PC-3 (cell line): ENCODE results near the gene POLE4. TPM values are rescaled to one million over a fixed set of nuclear protein-coding genes. Genes with fewer than 3 reads are reported as not detected.

Source experiments
- ATAC-seq: fragments of 200-7000 bp; cut with Tn5 transposase; 2 replicates; pipeline ENCODE4 v1.9.1; 2020; ENCODE audit warnings: mild to moderate bottlenecking, moderate library complexity
- BruUV-seq: library from RNA; stranded (reverse); fragments of 400-500 nt; replicated peaks from 2 replicates; lab custom pipeline; 2021; lab: Mats Ljungman, UMichigan
- CTCF ChIA-PET: fragments of 300-600 bp; sonication (Branson Sonifier 250); formaldehyde crosslinking; loops from one replicate; lab custom pipeline; 2022; ENCODE audit warnings: antibody characterized with exemption; lab: Charles Lee
- POLR2A ChIA-PET: fragments of 300-600 bp; sonication (Branson Sonifier 250); formaldehyde crosslinking; loops from one replicate; lab custom pipeline; 2022; ENCODE audit warnings: antibody characterized with exemption; ENCODE audit not compliant: unreplicated experiment; lab: Charles Lee
- DNase-seq: peaks from one replicate; pipeline ENCODE4 v3.0.0-alpha.2; 2015
- H2AFZ ChIP-seq: fragments of 300-600 bp; sonication (generic); 2 replicates; pipeline ENCODE4 v1.6.0; 2016; ENCODE audit warnings: antibody characterized with exemption, low read length
- H3F3A ChIP-seq: fragments of 300-600 bp; sonication (generic); one replicate; pipeline ENCODE4 v1.6.0; 2017; ENCODE audit warnings: antibody characterized with exemption, low read length, control low read depth, mild to moderate bottlenecking; ENCODE audit not compliant: unreplicated experiment
- H3K27ac ChIP-seq: fragments of 300-600 bp; sonication (generic); 2 replicates; pipeline ENCODE4 v1.5.1; 2016; ENCODE audit warnings: mild to moderate bottlenecking, low read length
- H3K27me3 ChIP-seq: fragments of 300-600 bp; sonication (generic); 2 replicates; pipeline ENCODE4 v1.6.1; 2016; ENCODE audit warnings: low read length, mixed read lengths
- H3K36me3 ChIP-seq: fragments of 300-600 bp; sonication (generic); 2 replicates; pipeline ENCODE4 v1.6.1; 2016; ENCODE audit warnings: low read depth, mixed run types, low read length, mixed read lengths
- H3K4me1 ChIP-seq: fragments of 300-600 bp; sonication (generic); 2 replicates; pipeline ENCODE4 v1.5.1; 2016; ENCODE audit warnings: low read length; ENCODE audit not compliant: insufficient read depth
- H3K4me2 ChIP-seq: fragments of 300-600 bp; sonication (generic); 2 replicates; pipeline ENCODE4 v1.6.0; 2016; ENCODE audit warnings: low read length
- H3K4me3 ChIP-seq: fragments of 300-600 bp; sonication (generic); 2 replicates; pipeline ENCODE4 v1.5.1; 2016; ENCODE audit warnings: mild to moderate bottlenecking, low read length, mixed read lengths
- H3K79me2 ChIP-seq: fragments of 300-600 bp; sonication (generic); 2 replicates; pipeline ENCODE4 v1.6.1; 2017; ENCODE audit warnings: low read length, mixed read lengths
- H3K9ac ChIP-seq: fragments of 300-600 bp; sonication (generic); 2 replicates; pipeline ENCODE4 v1.6.0; 2016; ENCODE audit warnings: mild to moderate bottlenecking, low read length
- H3K9me2 ChIP-seq: fragments of 300-600 bp; sonication (generic); replicated peaks from 2 replicates; pipeline ENCODE4 v1.6.1; 2016; ENCODE audit warnings: mixed run types, low read length, mixed read lengths
- H3K9me3 ChIP-seq: fragments of 300-600 bp; sonication (generic); 2 replicates; pipeline ENCODE4 v1.6.1; 2016; ENCODE audit warnings: low read length, mixed read lengths
- H4K20me1 ChIP-seq: fragments of 300-600 bp; sonication (generic); 2 replicates; pipeline ENCODE4 v1.6.1; 2016; ENCODE audit warnings: low read length, mixed read lengths
- EZH2 ChIP-seq: fragments of 300-600 bp; sonication (generic); IDR thresholded peaks from one replicate; pipeline ENCODE4 v1.6.1; 2017; ENCODE audit warnings: antibody characterized with exemption, mild to moderate bottlenecking, low read length; ENCODE audit not compliant: unreplicated experiment
- EZH2phosphoT487 ChIP-seq: fragments of 300-600 bp; sonication (generic); IDR thresholded peaks from 2 replicates; pipeline ENCODE4 v1.6.1; 2018; ENCODE audit warnings: mild to moderate bottlenecking, antibody characterized with exemption, low read length, borderline replicate concordance
- intact Hi-C: fragments of 100-400 bp; cut with micrococcal nuclease; formaldehyde crosslinking; loops from 2 replicates; pipeline ENCODE4 v1.9.0; 2023
- total RNA-seq: library from RNA; depleted of rRNA; stranded (reverse); fragments of >200 nt; gene quantifications from 2 replicates; pipeline ENCODE4 v1.2.3, GENCODE V29; 2014
- TF ChIP-seq, protein P1 (sequence below): fragments of 300-600 bp; sonication (generic); conservative IDR thresholded peaks from 2 replicates; pipeline ENCODE4 v1.5.1; 2017; ENCODE audit warnings: antibody characterized with exemption, low read depth, mild to moderate bottlenecking, low read length

The POLE4 gene
- total RNA-seq, 1 experiment from 2014 or later: 121 TPM

DNA sequence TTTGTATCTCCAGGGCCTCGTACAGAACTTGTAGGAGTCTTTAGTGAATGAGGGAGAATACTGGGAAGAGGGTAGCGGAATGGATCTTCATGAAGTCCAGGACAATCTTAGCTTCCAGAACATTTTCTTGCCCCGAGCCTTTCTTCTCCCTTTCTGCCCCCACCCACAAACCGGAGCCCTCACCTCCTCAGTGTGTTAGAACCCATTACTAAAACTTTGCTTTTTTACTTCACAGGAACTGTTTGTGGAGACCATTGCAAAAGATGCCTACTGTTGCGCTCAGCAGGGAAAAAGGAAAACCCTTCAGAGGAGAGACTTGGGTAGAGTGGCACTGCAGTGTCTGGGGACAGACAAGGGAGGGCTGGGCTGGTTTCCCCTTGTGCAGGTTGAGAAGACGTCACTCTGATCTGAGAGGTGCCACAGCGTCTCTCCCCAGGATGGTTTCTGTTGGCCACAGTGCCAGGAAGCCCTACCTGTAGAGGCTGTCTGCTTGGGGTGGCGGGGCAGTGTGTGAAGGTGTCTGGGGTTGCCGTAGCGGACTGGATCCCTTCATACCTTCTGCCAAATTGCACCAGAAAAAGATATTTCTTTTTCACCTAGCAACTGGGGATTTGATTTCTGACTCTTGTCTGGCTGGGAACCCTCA is 786 bp downstream of the POLE4 start:
- H3K36me3 ChIP-seq: peaks cover 7% of the 10 kb centered on the region
- no peak overlapping the region for H3K9ac ChIP-seq
- ATAC-seq (no peak), DNase-seq (no peak)
- no peak overlapping the region for H3K27ac ChIP-seq
- no peaks in the 10 kb centered on the region for H3K9me3 ChIP-seq
- H3F3A ChIP-seq: no peaks in the 10 kb centered on the region
- H3K27me3 ChIP-seq: no peaks in the 10 kb centered on the region
- TSS peak; percentile 46 for BruUV-seq
- ChIA-PET CTCF (no interaction called here), POLR2A (no interaction called here)
- intact Hi-C loops: no loop called here
- peaks cover 7% of the 10 kb centered on the region; the same call in 1 of the 2 replicates for H3K79me2 ChIP-seq
- H3K4me2 ChIP-seq: peak overlapping the region; percentile 89
- H3K4me1 ChIP-seq: peaks cover 10% of the 10 kb centered on the region
- H3K9me2 ChIP-seq: no peaks in the 10 kb centered on the region
- TF ChIP-seq EZH2phosphoT487: no peak
- TF ChIP-seq, protein P1, sequence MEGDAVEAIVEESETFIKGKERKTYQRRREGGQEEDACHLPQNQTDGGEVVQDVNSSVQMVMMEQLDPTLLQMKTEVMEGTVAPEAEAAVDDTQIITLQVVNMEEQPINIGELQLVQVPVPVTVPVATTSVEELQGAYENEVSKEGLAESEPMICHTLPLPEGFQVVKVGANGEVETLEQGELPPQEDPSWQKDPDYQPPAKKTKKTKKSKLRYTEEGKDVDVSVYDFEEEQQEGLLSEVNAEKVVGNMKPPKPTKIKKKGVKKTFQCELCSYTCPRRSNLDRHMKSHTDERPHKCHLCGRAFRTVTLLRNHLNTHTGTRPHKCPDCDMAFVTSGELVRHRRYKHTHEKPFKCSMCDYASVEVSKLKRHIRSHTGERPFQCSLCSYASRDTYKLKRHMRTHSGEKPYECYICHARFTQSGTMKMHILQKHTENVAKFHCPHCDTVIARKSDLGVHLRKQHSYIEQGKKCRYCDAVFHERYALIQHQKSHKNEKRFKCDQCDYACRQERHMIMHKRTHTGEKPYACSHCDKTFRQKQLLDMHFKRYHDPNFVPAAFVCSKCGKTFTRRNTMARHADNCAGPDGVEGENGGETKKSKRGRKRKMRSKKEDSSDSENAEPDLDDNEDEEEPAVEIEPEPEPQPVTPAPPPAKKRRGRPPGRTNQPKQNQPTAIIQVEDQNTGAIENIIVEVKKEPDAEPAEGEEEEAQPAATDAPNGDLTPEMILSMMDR: no peak
- TF ChIP-seq EZH2: no peak
- H2AFZ ChIP-seq: peak overlapping the region; percentile 97
- no peaks in the 10 kb centered on the region for H4K20me1 ChIP-seq
- peak overlapping the region; percentile 83 for H3K4me3 ChIP-seq

DNA sequence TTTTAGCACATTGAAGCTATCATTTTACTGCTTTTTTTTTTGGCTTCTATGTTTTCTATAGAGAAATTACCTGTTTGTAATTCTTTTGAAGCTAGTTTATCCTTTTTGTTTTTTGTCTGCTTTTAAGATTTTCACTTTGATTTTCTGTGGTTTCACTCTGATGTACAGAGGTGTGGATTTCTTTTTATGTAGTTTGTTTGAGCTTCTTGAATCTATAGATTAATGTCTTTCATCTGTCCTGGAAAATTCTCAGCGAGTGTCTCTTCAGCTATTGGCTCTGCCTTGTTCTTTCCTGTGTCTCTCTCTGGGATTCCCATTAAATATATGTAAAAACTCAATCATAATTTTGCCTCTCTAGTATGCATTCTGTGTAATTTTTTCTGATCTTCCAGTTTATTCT is 8.4 kb downstream of the POLE4 start:
- H3K9me3 ChIP-seq: no peaks in the 10 kb centered on the region
- H3K4me3 ChIP-seq: no peak overlapping the region
- H3K4me1 ChIP-seq: no peaks in the 10 kb centered on the region
- TF ChIP-seq EZH2phosphoT487 (no peak), EZH2 (no peak)
- TF ChIP-seq, protein P1: no peak
- intact Hi-C loops: no loop called here
- no peak overlapping the region for H2AFZ ChIP-seq
- no peaks in the 10 kb centered on the region for H3F3A ChIP-seq
- no peak for DNase-seq
- no peak overlapping the region for H3K27ac ChIP-seq
- H3K27me3 ChIP-seq: no peaks in the 10 kb centered on the region
- peaks cover 13% of the 10 kb centered on the region for H3K36me3 ChIP-seq
- BruUV-seq: no TSS peak
- H3K9ac ChIP-seq: no peak overlapping the region
- H3K9me2 ChIP-seq: no peaks in the 10 kb centered on the region
- H3K4me2 ChIP-seq: no peak overlapping the region
- H4K20me1 ChIP-seq: no peaks in the 10 kb centered on the region
- ATAC-seq: no peak
- H3K79me2 ChIP-seq: no peaks in the 10 kb centered on the region
- CTCF ChIA-PET: no interaction called here
- POLR2A ChIA-PET: no interaction called here

DNA sequence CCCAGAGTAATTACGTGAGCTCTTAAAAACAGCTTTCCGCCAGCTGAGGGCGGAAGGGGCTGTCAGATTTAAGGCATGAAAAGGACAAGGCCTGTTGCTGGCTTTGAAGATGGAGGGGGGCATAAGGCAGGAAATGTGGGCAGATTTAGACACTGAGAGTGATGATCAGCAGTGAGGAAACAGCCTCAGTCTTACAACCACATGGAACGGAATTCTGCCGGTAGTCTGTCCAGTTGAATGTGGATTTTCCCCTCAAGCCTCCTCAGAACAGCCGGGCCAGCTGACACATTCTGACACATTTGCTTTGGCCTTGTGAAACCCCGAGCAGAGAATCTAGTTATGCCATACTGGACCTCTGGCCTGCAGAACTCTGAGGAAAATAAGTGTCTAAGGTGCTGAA is 16.6 kb downstream of the POLE4 start:
- Histone ChIP-seq H3K4me1 (no peaks in the 10 kb centered on the region), H3K9me3 (no peaks in the 10 kb centered on the region), H3K4me2 (no peak overlapping the region), H3K9me2 (no peaks in the 10 kb centered on the region), H3F3A (no peaks in the 10 kb centered on the region), H2AFZ (no peak overlapping the region), H3K79me2 (no peaks in the 10 kb centered on the region), H3K36me3 (no peaks in the 10 kb centered on the region), H3K27ac (no peak overlapping the region), H3K4me3 (no peak overlapping the region), H3K27me3 (no peaks in the 10 kb centered on the region), H4K20me1 (no peaks in the 10 kb centered on the region), H3K9ac (no peak overlapping the region)
- DNase-seq (no peak), ATAC-seq (no peak)
- ChIA-PET CTCF (no interaction called here), POLR2A (no interaction called here)
- TF ChIP-seq EZH2: no peak
- no peak for TF ChIP-seq EZH2phosphoT487
- TF ChIP-seq, protein P1: no peak
- intact Hi-C loops: no loop called here
- no TSS peak for BruUV-seq
